ENCODE measurements around the gene DNTT.

DNTT gene

GRCh38 chr10:96374985-96375830 is 71.0 kb downstream of the DNTT start (continued):
- peak; percentile 79 for TF ChIP-seq IKZF3 (tag by site-specific recombination; IDR thresholded peaks at IDR 0.05)
- TF ChIP-seq ZNF677 (tag by site-specific recombination; IDR thresholded peaks at IDR 0.05): no peak
- TF ChIP-seq ZBTB20 (tag by site-specific recombination; IDR thresholded peaks at IDR 0.05): no peak
- no peak for TF ChIP-seq EGR2 (tag by site-specific recombination; IDR thresholded peaks at IDR 0.05; ENCODE audit: low read depth)
- peak; percentile 60 for TF ChIP-seq GLIS1 (tag by site-specific recombination; IDR thresholded peaks at IDR 0.05)
- no peak for TF ChIP-seq ZNF157 (tag by site-specific recombination; IDR thresholded peaks at IDR 0.05)
- TF ChIP-seq ZNF670 (tag by site-specific recombination; IDR thresholded peaks at IDR 0.05; ENCODE audit: low read depth): no peak
- TF ChIP-seq ZNF133 (tag by site-specific recombination; IDR thresholded peaks at IDR 0.05): no peak
- no peak for TF ChIP-seq ZNF324 (tag by site-specific recombination; IDR thresholded peaks at IDR 0.05)
- TF ChIP-seq, protein P1, sequence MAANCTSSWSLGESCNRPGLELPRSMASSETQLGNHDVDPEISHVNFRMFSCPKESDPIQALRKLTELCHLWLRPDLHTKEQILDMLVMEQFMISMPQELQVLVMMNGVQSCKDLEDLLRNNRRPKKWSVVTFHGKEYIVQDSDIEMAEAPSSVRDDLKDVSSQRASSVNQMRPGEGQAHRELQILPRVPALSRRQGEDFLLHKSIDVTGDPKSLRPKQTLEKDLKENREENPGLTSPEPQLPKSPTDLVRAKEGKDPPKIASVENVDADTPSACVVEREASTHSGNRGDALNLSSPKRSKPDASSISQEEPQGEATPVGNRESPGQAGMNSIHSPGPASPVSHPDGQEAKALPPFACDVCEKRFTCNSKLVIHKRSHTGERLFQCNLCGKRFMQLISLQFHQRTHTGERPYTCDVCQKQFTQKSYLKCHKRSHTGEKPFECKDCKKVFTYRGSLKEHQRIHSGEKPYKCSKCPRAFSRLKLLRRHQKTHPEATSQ (tag by site-specific recombination; IDR thresholded peaks at IDR 0.05): no peak
- no peak for TF ChIP-seq ZEB2 (tag by site-specific recombination; IDR thresholded peaks at IDR 0.05)
- no peak for TF ChIP-seq ZNF211 (tag by site-specific recombination; IDR thresholded peaks at IDR 0.05; ENCODE audit: low read depth)
- peak; percentile 60 for TF ChIP-seq GLIS2 (tag by site-specific recombination; IDR thresholded peaks at IDR 0.05)
- no peak for TF ChIP-seq ZNF274 (IDR thresholded peaks at IDR 0.05; ENCODE audit: low read length)
- no peak for TF ChIP-seq ZNF274 (tag by site-specific recombination; IDR thresholded peaks at IDR 0.05; ENCODE audit: borderline replicate concordance)
- no peak for TF ChIP-seq ZBTB11 (tag by site-specific recombination; conservative IDR thresholded peaks at IDR 0.05; ENCODE audit: low read depth)
- TF ChIP-seq ZNF132 (tag by site-specific recombination; IDR thresholded peaks at IDR 0.05; ENCODE audit: borderline replicate concordance): no peak
- no peak for TF ChIP-seq ZNF777 (tag by site-specific recombination; IDR thresholded peaks at IDR 0.05; ENCODE audit: borderline replicate concordance)
- TF ChIP-seq OSR2 (tag by site-specific recombination; IDR thresholded peaks at IDR 0.05): no peak
- TF ChIP-seq, protein P2, sequence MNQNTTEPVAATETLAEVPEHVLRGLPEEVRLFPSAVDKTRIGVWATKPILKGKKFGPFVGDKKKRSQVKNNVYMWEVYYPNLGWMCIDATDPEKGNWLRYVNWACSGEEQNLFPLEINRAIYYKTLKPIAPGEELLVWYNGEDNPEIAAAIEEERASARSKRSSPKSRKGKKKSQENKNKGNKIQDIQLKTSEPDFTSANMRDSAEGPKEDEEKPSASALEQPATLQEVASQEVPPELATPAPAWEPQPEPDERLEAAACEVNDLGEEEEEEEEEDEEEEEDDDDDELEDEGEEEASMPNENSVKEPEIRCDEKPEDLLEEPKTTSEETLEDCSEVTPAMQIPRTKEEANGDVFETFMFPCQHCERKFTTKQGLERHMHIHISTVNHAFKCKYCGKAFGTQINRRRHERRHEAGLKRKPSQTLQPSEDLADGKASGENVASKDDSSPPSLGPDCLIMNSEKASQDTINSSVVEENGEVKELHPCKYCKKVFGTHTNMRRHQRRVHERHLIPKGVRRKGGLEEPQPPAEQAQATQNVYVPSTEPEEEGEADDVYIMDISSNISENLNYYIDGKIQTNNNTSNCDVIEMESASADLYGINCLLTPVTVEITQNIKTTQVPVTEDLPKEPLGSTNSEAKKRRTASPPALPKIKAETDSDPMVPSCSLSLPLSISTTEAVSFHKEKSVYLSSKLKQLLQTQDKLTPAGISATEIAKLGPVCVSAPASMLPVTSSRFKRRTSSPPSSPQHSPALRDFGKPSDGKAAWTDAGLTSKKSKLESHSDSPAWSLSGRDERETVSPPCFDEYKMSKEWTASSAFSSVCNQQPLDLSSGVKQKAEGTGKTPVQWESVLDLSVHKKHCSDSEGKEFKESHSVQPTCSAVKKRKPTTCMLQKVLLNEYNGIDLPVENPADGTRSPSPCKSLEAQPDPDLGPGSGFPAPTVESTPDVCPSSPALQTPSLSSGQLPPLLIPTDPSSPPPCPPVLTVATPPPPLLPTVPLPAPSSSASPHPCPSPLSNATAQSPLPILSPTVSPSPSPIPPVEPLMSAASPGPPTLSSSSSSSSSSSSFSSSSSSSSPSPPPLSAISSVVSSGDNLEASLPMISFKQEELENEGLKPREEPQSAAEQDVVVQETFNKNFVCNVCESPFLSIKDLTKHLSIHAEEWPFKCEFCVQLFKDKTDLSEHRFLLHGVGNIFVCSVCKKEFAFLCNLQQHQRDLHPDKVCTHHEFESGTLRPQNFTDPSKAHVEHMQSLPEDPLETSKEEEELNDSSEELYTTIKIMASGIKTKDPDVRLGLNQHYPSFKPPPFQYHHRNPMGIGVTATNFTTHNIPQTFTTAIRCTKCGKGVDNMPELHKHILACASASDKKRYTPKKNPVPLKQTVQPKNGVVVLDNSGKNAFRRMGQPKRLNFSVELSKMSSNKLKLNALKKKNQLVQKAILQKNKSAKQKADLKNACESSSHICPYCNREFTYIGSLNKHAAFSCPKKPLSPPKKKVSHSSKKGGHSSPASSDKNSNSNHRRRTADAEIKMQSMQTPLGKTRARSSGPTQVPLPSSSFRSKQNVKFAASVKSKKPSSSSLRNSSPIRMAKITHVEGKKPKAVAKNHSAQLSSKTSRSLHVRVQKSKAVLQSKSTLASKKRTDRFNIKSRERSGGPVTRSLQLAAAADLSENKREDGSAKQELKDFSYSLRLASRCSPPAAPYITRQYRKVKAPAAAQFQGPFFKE (tag by site-specific recombination; IDR thresholded peaks at IDR 0.05; ENCODE audit: borderline replicate concordance): no peak
- TF ChIP-seq ZNF280C (tag by site-specific recombination; IDR thresholded peaks at IDR 0.05): no peak
- TF ChIP-seq ZNF404 (tag by site-specific recombination; IDR thresholded peaks at IDR 0.05): no peak
- TF ChIP-seq, protein P3, sequence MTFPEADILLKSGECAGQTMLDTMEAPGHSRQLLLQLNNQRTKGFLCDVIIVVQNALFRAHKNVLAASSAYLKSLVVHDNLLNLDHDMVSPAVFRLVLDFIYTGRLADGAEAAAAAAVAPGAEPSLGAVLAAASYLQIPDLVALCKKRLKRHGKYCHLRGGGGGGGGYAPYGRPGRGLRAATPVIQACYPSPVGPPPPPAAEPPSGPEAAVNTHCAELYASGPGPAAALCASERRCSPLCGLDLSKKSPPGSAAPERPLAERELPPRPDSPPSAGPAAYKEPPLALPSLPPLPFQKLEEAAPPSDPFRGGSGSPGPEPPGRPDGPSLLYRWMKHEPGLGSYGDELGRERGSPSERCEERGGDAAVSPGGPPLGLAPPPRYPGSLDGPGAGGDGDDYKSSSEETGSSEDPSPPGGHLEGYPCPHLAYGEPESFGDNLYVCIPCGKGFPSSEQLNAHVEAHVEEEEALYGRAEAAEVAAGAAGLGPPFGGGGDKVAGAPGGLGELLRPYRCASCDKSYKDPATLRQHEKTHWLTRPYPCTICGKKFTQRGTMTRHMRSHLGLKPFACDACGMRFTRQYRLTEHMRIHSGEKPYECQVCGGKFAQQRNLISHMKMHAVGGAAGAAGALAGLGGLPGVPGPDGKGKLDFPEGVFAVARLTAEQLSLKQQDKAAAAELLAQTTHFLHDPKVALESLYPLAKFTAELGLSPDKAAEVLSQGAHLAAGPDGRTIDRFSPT (tag by site-specific recombination; IDR thresholded peaks at IDR 0.05): no peak
- TF ChIP-seq ZNF521 (tag by site-specific recombination; IDR thresholded peaks at IDR 0.05): no peak

Data from HEK293 (cell line).